H7 (cell line): ENCODE results near the gene ATPAF1. TPM values are rescaled to one million over a fixed set of nuclear protein-coding genes. Genes with fewer than 3 reads are reported as not detected.

Source experiments
- DNase-seq: peaks from one replicate; pipeline ENCODE4 v3.0.0; 2012
- H3K27me3 ChIP-seq: 2 replicates; pipeline ENCODE4 v1.6.0; 2011; ENCODE audit warnings: mild to moderate bottlenecking, low read length; ENCODE audit not compliant: control insufficient read depth, insufficient read depth
- H3K36me3 ChIP-seq: replicated peaks from 2 replicates; pipeline ENCODE4 v1.5.1; 2011; ENCODE audit warnings: low read length; ENCODE audit not compliant: control insufficient read depth, insufficient read depth
- H3K4me3 ChIP-seq: 2 replicates; pipeline ENCODE4 v1.5.1; 2011; ENCODE audit warnings: low read depth, mild to moderate bottlenecking, control low read depth, low read length, moderate library complexity; ENCODE audit not compliant: insufficient read depth
- total RNA-seq: library from RNA; depleted of rRNA; stranded (reverse); fragments of >200 nt; shearing (Covaris generic); gene quantifications from 2 replicates; pipeline ENCODE4 v1.2.3, GENCODE V29; 2014; rRNA removed

ATPAF1 gene
- total RNA-seq, 1 experiment from 2014 or later: 105 TPM

DNA sequence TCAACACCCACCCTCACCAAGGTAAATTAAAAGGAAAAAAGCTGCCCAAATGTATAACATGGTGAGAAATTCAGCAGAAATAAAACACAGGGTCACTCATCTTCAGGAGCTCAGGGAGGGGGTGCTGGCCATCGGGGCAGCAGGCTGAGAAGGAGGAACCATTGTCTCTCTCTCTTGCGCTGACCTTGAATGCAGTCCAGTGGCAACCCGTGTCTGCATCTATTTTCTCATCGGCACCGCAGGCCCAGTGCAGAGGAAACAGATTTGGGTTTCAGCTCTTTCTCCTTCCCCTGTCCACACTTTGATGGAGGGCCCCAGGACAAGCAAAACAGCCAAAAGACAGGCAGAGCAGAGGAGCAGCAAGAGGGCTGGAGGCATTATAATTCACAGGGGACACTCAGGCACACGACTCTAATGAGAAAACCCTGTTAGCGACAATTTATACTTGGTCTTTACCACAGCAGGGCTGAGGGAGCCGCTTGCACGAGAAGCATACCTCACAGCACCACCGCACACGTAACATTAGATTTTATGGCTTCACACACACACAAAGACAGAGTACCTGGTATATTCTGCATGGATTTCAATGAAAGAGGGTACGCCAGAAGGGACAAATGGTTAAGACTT, 82.7 kb downstream of the ATPAF1 start:
- no peaks in the 10 kb centered on the region for H3K27me3 ChIP-seq
- H3K4me3 ChIP-seq: no peak overlapping the region
- no peak for DNase-seq
- H3K36me3 ChIP-seq: peaks cover 1% of the 10 kb centered on the region

- peaks cover 1% of the 10 kb centered on the region for H3K36me3 ChIP-seq
- H3K4me3 ChIP-seq: no peak overlapping the region
- H3K27me3 ChIP-seq: no peaks in the 10 kb centered on the region
- no peak for DNase-seq
These were observed 84.7 kb downstream of the ATPAF1 start for GRCh38 chr1:46583494-46583893.

GRCh38 chr1:46582972-46583371, 85.2 kb downstream of the ATPAF1 start:
- no peak overlapping the region for H3K4me3 ChIP-seq
- DNase-seq: no peak
- peaks cover 1% of the 10 kb centered on the region for H3K36me3 ChIP-seq
- no peaks in the 10 kb centered on the region for H3K27me3 ChIP-seq

Other genes starting within 250 kb of the ATPAF1 start
- gene DMBX1, start 178.5 kb downstream of the ATPAF1 start, total RNA-seq: 4.2 and 5.4 TPM in 2 replicates
- gene KNCN, start 116.7 kb downstream of the ATPAF1 start, total RNA-seq: not detected in 2 replicates
- 31.3 and 34.7 TPM in 2 replicates for gene MKNK1, start 64.1 kb downstream of the ATPAF1 start, total RNA-seq
- 1.3 and 3.4 TPM in 2 replicates for gene MOB3C, start 51.6 kb downstream of the ATPAF1 start, total RNA-seq
- not detected in 2 replicates for gene TEX38, start 3.5 kb upstream of the ATPAF1 start, total RNA-seq
- 43.3 and 57.8 TPM in 2 replicates for gene EFCAB14, start 50.8 kb upstream of the ATPAF1 start, total RNA-seq
- 0.37 TPM in 1 of 2 replicates, not detected in the other for gene CYP4B1, start 130.7 kb upstream of the ATPAF1 start, total RNA-seq